GM18511 (cell line): Measurements from ENCODE around the gene SCARF1.

Experiments
- ATAC-seq: cut with Tn5 transposase; IDR thresholded peaks from one replicate; pipeline ENCODE4 v1.9.1; 2021; ENCODE audit warnings: mild to moderate bottlenecking, moderate library complexity; ENCODE audit not compliant: unreplicated experiment

Gene SCARF1

GRCh38 chr17:1648963-1649843, 3.7 kb upstream of the SCARF1 start:
- peak; percentile 62 for ATAC-seq

GRCh38 chr17:1648173-1648962, 2.8 kb upstream of the SCARF1 start:
- ATAC-seq: peak; percentile 66

GRCh38 chr17:1647802-1648171, 2.3 kb upstream of the SCARF1 start:
- no peak for ATAC-seq

GRCh38 chr17:1646199-1646875, 805 bp upstream of the SCARF1 start:
- ATAC-seq: no peak

- no peak for ATAC-seq
These were observed 882 bp downstream of the SCARF1 start for GRCh38 chr17:1644493-1645206.

- ATAC-seq: no peak
These were observed 1.5 kb downstream of the SCARF1 start for GRCh38 chr17:1643999-1644492.

GRCh38 chr17:1643293-1643998, 2.1 kb downstream of the SCARF1 start:
- no peak for ATAC-seq

- no peak for ATAC-seq
These were observed 4.5 kb downstream of the SCARF1 start for GRCh38 chr17:1641065-1641403.

- no peak for ATAC-seq
These were observed 5.0 kb downstream of the SCARF1 start for GRCh38 chr17:1640329-1641064.

GRCh38 chr17:1639549-1640180, 5.9 kb downstream of the SCARF1 start:
- ATAC-seq: no peak

- ATAC-seq: no peak
These were observed 6.8 kb downstream of the SCARF1 start for GRCh38 chr17:1638624-1639300.

GRCh38 chr17:1638171-1638590, 7.4 kb downstream of the SCARF1 start:
- ATAC-seq: no peak

GRCh38 chr17:1636732-1637285, 8.7 kb downstream of the SCARF1 start:
- no peak for ATAC-seq

GRCh38 chr17:1635675-1636465, 9.7 kb downstream of the SCARF1 start:
- no peak for ATAC-seq

GRCh38 chr17:1634841-1635650, 10.5 kb downstream of the SCARF1 start:
- ATAC-seq: no peak

GRCh38 chr17:1630662-1631061, 14.9 kb downstream of the SCARF1 start:
- no peak for ATAC-seq
